ENCODE data around the gene ALG14. TPM values are rescaled to one million over a fixed set of nuclear protein-coding genes. Genes with fewer than 3 reads are reported as not detected.
A peak's percentile ranks its signal among the peaks of the same experiment; 100 is the strongest.

ALG14 gene
- total RNA-seq, 2 experiments from 2014 or later, result 2.6 to 2.8 TPM

DNA sequence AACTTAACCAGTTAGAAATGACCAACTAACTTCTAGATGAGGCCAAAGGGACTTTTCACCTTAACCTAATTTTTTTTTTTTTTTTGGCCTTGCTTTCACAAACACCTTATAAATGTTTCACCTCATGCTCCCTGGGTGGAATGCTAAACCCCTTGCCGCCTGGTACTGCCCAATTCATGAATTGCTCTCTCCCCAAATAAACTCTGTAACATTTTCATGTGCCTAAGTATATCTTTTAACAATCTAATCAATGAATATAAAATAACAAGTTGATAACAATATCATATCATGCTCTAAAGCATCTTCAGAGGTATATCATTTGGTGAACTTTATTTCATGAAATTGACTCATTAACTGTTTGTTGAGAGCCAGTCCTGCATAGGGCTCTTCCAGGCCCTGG is 134.9 kb downstream of the ALG14 start:
- Mint-ChIP-seq H3K4me3 (no peak overlapping the region), H3K27me3 (peaks cover 14% of the 10 kb centered on the region), H3K36me3 (no peaks in the 10 kb centered on the region), H3K27ac (no peak overlapping the region), H3K9me3 (ENCODE audit: low read depth) (no peaks in the 10 kb centered on the region), H3K4me1 (no peaks in the 10 kb centered on the region)
- CTCF ChIA-PET, result no interaction called here
- ATAC-seq (no peak), DNase-seq (no peak)

DNA sequence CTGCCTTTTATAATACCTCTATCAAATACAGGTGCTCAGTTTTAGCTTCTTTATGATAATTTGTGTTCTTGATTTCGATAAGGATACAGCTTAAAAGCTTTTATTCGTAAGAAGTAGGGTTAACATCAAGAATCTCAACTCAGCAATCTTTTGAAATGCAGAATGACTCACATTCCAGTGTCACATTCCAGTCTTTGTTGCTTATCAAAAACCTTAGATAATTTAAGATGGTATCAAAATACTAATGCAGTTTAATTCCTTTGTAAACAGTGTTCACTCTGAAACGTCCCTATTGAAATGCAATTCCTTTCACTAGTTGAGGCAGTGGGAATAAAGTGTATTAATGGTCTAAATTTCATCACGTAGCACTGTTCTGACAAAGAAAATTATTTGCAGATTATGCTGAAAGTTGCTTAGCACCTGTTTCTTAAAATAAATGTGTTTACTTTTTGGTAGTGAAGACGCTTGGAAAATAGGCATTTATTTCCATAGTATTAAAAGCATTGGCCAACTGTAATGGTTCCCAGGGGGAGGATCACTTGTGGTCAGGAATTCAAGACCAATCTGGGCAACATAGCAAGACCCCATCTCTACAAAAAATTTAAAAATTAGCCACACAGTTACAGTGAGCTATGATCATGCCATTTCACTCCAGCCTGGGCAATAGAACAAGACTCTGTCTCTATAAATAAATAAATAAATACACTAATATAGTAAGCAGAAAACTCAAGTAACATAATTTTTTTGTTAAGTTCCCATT is 135.7 kb downstream of the ALG14 start:
- Mint-ChIP-seq H3K9me3 (ENCODE audit: low read depth) (no peaks in the 10 kb centered on the region), H3K4me1 (no peaks in the 10 kb centered on the region), H3K27me3 (peaks cover 14% of the 10 kb centered on the region), H3K36me3 (no peaks in the 10 kb centered on the region), H3K4me3 (no peak overlapping the region), H3K27ac (no peak overlapping the region)
- CTCF ChIA-PET, result no interaction called here
- ATAC-seq, result no peak
- no peak for DNase-seq

DNA sequence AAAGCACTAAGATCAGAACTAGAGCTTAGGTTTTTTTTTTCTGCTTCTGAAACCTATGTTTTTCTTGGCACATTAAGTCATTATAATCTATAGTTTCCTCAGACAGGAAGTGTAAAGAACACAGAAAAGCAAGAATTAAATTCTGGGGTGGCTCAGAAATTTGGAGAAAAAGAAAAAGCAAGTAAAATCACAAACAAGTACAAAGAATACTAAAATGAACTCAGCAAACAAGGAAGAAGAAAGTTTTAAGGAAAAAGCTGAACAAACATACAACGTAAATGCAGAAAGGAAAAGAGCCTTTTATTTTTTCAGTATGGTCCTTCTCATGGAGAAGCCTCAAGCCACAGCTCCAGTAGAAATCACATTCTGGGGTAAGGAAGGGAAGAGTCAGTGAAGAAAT is 137.3 kb downstream of the ALG14 start:
- CTCF ChIA-PET, result no interaction called here

DNA sequence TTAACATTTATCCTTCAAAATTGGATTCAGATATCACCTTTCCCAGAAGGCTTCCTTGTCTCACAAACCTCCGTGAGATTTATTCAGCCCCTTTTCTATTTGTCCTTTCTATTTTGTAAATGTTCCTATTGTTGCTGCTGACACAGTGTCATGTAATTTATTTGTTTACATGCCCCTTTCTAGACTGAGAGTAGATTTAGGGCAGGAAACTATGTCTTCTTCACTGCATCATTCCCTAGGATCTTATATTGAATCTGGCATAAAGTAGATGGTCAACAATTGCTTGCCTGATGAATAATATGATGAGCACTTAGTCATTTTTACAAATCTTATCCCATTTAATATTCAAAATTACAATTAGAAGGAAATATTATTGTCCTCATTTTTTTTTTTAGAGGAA is 137.7 kb downstream of the ALG14 start:
- no peaks in the 10 kb centered on the region for H3K9me3 Mint-ChIP-seq (ENCODE audit: low read depth)
- H3K4me3 Mint-ChIP-seq, result no peak overlapping the region
- DNase-seq (no peak), ATAC-seq (no peak)
- H3K4me1 Mint-ChIP-seq, result no peaks in the 10 kb centered on the region
- H3K27me3 Mint-ChIP-seq, result peaks cover 17% of the 10 kb centered on the region
- CTCF ChIA-PET, result no interaction called here
- H3K36me3 Mint-ChIP-seq, result no peaks in the 10 kb centered on the region
- no peak overlapping the region for H3K27ac Mint-ChIP-seq

More for the DNA sequence above, 137.3 kb downstream of the ALG14 start:
- Mint-ChIP-seq H3K27me3 (peaks cover 15% of the 10 kb centered on the region), H3K27ac (no peak overlapping the region), H3K9me3 (ENCODE audit: low read depth) (no peaks in the 10 kb centered on the region), H3K36me3 (no peaks in the 10 kb centered on the region), H3K4me1 (no peaks in the 10 kb centered on the region), H3K4me3 (no peak overlapping the region)
- no peak for DNase-seq
- no peak for ATAC-seq

DNA sequence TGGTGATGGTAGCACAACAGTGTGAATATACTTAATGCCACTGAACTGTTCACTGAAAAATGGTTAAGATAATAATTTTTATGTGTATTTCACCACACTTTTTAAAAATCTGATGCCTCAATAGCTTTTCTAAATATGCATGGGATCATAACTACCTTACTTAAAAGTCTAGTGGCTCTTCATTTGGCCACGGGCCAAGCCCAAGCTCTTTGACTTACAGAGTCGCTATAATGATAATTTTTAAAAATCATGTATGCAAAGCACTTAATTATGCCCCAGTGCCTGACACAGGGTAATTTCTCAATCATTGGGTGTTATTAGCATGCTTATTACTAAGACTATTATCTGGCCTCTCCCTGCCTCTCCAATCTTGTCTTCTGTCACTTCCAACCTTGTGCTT is 138.2 kb downstream of the ALG14 start:
- no peaks in the 10 kb centered on the region for H3K36me3 Mint-ChIP-seq
- H3K27me3 Mint-ChIP-seq, result peaks cover 17% of the 10 kb centered on the region
- H3K27ac Mint-ChIP-seq, result no peak overlapping the region
- CTCF ChIA-PET, result no interaction called here
- no peak overlapping the region for H3K4me3 Mint-ChIP-seq
- ATAC-seq (no peak), DNase-seq (no peak)
- H3K4me1 Mint-ChIP-seq, result no peaks in the 10 kb centered on the region
- no peaks in the 10 kb centered on the region for H3K9me3 Mint-ChIP-seq (ENCODE audit: low read depth)

DNA sequence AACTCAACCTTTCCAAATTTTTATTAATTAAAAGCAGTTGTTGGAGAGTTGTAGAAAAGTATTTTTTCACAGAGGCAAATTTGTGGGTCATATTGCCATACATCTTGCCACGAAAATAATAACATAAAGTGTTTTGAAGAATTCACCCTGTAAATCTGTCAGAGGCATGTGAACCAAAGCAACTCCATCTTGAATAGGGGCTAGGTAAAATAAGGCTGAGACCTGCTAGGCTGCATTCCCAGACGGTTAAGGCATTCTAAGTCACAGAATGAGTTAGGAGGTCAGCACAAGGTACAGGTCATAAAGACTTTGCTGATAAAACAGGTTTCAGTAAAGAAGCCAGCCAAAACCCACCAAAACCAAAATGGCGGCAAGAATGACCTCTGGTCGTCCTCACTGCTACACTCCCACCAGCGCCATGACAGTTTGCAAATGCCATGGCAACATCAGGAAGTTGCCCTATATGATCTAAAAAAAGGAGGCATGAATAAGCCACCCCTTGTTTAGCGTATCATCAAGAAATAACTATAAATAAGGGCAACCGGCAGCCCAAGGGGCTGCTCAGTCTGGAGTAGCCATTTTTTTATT is 141.4 kb downstream of the ALG14 start:
- H3K4me1 Mint-ChIP-seq, result peaks cover 4% of the 10 kb centered on the region
- H3K9me3 Mint-ChIP-seq (ENCODE audit: low read depth), result no peaks in the 10 kb centered on the region
- H3K27ac Mint-ChIP-seq, result no peak overlapping the region
- H3K36me3 Mint-ChIP-seq, result peaks cover 2% of the 10 kb centered on the region
- peaks cover 29% of the 10 kb centered on the region for H3K27me3 Mint-ChIP-seq
- CTCF ChIA-PET, result no interaction called here
- no peak overlapping the region for H3K4me3 Mint-ChIP-seq
- no peak for ATAC-seq
- DNase-seq, result no peak

DNA sequence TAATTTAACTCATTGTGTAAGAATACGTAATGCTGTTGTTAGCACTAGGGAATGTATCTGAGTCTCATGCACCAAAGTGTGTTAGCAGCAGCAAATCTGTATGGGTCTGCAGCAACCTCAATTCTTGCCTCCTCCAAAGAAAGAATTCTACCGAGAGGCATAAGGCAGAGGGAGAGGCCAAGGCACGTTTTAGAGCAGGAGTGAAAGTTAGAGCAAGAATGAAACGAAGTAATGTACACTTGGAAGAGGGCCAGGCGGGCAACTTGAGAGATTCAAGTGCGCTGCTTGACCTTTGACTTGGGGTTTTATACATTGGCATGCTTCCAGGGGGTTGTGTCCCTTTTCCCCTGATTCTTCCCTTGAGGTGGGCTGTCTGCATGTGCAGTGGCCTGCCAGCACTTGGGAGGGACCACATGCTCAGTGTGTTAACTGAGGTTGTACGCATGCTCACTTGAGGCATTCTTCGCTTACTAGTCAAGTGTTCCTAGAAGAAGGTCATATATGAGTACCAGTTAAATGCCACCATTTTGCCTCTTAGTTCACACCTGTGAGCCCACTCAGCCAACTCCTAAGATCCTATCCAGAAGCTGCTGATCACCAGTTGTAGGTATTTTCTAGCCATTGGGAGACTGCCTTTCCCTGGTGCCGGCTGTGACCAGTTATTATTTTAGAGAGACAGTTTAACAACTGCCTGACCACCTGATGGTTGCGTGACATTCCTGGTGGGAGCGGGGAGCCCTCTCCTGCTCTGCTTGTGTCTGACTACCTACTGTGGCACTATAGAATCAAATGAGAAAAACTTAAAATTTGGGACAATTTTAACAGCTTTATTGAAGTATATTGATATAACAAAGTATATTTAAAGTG is 143.2 kb downstream of the ALG14 start:
- no peak for ATAC-seq
- Mint-ChIP-seq H3K36me3 (peaks cover 2% of the 10 kb centered on the region), H3K4me1 (peaks cover 7% of the 10 kb centered on the region), H3K27me3 (peaks cover 41% of the 10 kb centered on the region), H3K27ac (no peak overlapping the region), H3K4me3 (no peak overlapping the region), H3K9me3 (ENCODE audit: low read depth) (no peaks in the 10 kb centered on the region)
- DNase-seq, result no peak
- CTCF ChIA-PET, result no interaction called here

DNA sequence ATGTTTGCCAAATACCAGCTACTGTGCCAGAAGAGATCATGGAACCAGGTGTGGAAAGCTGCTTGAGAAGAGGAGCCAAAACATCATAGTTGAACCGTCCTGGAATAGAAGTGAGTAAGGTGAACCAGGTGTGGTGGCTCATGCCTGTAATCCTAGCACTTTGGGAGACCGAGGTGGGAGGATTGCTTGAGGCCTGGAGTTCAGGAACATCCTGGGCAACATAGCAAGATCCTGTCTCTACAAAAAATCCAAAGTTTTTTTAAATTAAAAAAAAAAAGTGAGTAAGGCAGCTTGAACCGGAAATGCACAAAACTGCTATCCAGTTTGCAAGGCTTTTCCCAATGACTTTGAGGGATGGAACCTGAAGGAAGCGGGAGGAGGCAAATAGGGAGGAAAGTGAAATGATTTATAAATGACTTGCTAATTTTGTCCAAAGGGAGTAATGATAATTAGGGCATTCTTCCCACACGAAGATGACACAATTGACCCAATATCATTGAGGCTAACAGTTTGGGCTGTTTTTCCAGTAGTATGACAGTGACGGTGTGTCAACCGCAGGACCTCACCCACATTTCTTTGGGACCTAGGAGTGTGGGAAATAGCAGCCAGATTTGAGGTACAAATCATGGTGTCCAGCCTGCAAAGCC is 144.3 kb downstream of the ALG14 start:
- Mint-ChIP-seq H3K36me3 (peaks cover 2% of the 10 kb centered on the region), H3K27ac (no peak overlapping the region), H3K27me3 (peaks cover 48% of the 10 kb centered on the region), H3K9me3 (ENCODE audit: low read depth) (no peaks in the 10 kb centered on the region), H3K4me3 (no peak overlapping the region), H3K4me1 (peaks cover 9% of the 10 kb centered on the region)
- DNase-seq (no peak), ATAC-seq (no peak)
- CTCF ChIA-PET, result no interaction called here

DNA sequence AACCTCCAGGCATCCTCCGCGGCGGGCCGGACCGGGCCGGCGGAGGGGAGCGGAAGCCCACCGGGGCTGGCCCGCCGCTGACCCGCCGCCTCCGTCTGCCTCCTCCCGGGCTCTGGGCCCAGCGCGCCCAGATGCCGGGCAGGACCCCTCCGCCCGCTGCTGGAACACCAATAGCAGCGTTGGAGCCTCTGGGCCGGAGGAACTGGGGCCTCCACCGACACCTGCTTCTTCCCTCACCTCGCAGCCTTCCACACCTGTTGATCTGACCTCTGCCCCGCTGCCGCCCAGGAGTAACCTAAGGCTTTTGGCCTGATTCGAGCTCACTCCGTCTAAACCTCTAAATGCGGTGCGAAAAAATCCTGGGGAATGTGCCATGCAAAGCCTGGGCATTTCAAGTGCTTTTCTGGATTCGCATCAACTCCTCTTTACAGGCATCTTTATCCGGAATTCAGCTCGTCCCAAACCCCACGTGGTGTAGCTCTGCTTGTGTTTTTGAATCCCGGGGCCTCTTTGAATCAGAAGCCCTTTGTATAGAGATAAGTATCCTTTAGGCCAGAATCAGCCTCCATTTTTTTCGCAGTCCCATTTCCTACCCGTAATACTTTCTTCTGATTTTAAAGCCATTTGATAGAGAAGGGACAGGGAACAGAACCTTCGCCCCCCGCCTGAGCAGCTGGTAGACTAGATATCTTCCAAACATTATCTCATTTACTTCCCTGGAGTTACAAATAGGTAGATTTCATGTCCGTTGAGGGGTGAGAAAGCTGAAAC is 145.2 kb downstream of the ALG14 start:
- Mint-ChIP-seq H3K27me3 (peaks cover 48% of the 10 kb centered on the region), H3K4me1 (peaks cover 9% of the 10 kb centered on the region), H3K27ac (peak overlapping the region; percentile 45), H3K4me3 (peak overlapping the region; percentile 61), H3K9me3 (ENCODE audit: low read depth) (no peaks in the 10 kb centered on the region), H3K36me3 (peaks cover 2% of the 10 kb centered on the region)
- no peak for ATAC-seq
- CTCF ChIA-PET, result interaction anchor here (1.0 kb wide), 1 partner anchor 73 kb away, joined by 3 read pairs; no protein-coding TSS in a partner anchor
- no peak for DNase-seq

DNA sequence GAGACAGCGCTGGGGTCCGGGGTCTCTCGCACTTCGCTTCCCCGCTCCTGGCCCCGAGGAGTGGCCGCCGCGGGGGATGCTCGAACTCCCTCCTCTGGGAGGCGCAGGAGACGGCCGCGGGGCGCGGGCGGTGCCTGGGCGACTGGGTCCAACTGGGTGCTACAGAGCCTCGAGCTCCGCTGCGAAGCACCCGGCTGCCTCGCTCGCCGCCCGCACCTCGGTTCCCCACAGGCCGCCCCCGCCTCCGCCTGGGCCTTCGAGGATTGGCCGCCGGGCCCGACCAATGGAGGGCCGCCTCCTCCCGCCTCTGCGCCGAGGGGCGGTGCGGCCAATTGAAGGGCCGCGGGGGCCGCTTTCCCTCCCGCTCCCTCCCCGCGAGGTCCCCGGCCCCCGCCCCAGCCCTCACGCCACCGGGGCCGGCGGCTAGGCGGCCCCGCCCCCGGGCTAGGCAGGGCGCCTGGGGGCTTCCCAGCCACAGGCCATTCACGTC is 145.8 kb downstream of the ALG14 start, which contains the start of gene CNN3:
CNN3 (minus strand) TSS at position 196 of the 490 bp plus-strand sequence. CDS start 216 bp downstream, outside the sequence.
- CTCF ChIA-PET, result interaction anchor here (1.0 kb wide), 1 partner anchor 72 kb away, joined by 3 read pairs; no protein-coding TSS in a partner anchor
- DNase-seq (peak; percentile 58), ATAC-seq (peak; percentile 88)
- peaks cover 2% of the 10 kb centered on the region for H3K36me3 Mint-ChIP-seq
- peak within 1 kb of the TSS; percentile 64 for H3K4me3 Mint-ChIP-seq
- peaks cover 48% of the 10 kb centered on the region for H3K27me3 Mint-ChIP-seq
- H3K9me3 Mint-ChIP-seq (ENCODE audit: low read depth), result no peaks in the 10 kb centered on the region
- H3K27ac Mint-ChIP-seq, result peak within 1 kb of the TSS; percentile 45
- H3K4me1 Mint-ChIP-seq, result peaks cover 9% of the 10 kb centered on the region

DNA sequence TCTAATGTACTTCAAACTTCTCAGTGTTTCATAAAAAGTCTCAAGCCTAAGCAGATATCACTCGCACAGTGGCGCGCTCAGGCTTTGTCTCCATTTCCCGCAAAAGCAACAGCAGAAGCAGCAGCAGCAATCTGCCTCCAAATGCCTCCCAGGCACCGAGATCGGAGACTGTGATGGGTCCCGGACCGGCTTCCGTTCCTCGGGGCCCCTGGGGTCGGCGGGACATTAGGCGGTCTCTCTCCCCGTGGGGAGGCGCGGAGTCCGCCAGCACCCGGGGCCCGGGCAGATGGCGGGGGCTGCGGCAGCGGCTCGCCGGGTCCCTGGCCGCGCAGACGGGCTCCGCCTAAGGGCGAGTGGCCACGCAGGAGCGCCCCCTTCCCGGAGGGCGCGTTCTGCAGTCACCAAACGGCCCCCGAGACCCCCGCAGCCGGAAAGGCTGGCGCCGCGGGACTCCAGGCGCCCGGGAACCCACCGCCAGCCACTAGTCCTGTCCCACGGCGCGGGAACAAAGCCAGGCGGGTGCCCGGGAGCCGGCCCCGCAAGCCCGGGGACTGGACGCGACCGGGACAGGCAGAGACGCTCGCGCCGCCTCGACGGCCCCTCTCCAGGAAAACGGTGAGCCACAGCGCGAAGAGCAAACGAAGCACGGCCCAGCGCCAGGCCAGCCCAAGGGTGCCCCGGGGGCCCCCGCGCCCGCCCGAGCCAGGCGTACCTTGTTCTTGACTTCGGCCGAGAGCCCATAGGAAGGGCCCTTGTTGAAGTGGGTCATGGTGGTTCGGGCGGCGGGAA is 146.4 kb downstream of the ALG14 start:
- no peak overlapping the region for H3K27ac Mint-ChIP-seq
- H3K27me3 Mint-ChIP-seq, result peaks cover 51% of the 10 kb centered on the region
- H3K36me3 Mint-ChIP-seq, result peaks cover 2% of the 10 kb centered on the region
- CTCF ChIA-PET, result interaction anchor here (1.0 kb wide), 1 partner anchor 72 kb away, joined by 3 read pairs; no protein-coding TSS in a partner anchor
- H3K4me3 Mint-ChIP-seq, result peak overlapping the region; percentile 64
- DNase-seq, result no peak
- no peaks in the 10 kb centered on the region for H3K9me3 Mint-ChIP-seq (ENCODE audit: low read depth)
- peaks cover 9% of the 10 kb centered on the region for H3K4me1 Mint-ChIP-seq
- peak; percentile 52 for ATAC-seq

DNA sequence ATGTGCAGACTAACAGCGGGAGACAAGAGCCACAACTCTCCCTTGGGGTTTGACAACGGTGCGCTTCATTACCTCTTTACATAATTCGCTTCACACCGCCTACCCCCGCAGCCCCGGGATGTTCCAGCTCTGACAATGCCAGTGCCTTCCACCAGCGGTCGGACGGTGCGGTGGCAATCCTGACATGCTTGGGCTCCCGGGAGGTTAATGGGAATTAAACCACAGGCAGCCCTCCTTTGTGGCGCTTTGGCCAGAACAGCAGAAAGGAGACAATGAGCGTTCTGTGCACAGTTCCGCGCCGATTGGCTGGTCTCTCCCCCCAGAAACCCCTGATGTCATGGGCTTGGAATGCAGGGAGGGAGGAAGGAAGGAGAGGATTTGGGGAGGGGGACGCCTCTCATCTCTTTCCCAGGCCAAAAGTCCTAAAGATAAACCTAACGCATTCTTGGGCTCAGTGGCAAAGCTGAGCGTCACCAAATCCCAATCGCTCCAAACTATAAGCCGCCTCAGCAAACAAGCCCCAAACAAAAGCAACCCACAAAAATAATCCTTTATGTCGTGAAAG is 147.1 kb downstream of the ALG14 start:
- no peak overlapping the region for H3K27ac Mint-ChIP-seq
- CTCF ChIA-PET, result no interaction called here
- ATAC-seq, result no peak
- H3K4me1 Mint-ChIP-seq, result peaks cover 9% of the 10 kb centered on the region
- H3K9me3 Mint-ChIP-seq (ENCODE audit: low read depth), result no peaks in the 10 kb centered on the region
- H3K27me3 Mint-ChIP-seq, result peaks cover 55% of the 10 kb centered on the region
- peaks cover 2% of the 10 kb centered on the region for H3K36me3 Mint-ChIP-seq
- DNase-seq, result no peak
- H3K4me3 Mint-ChIP-seq, result peak overlapping the region; percentile 64

All from activated CD8-positive, alpha-beta memory T cell treated with anti-CD3 and anti-CD28 coated beads, Interleukin-2, amount 10 ng/mL, durations not matched to agents 7 days and 5 days (primary cell).